ENCODE results near the gene DUSP22.
"Not testable (repeated sequence)": the region's sequence is repeated elsewhere in the genome, so short reads cannot be mapped to it uniquely, and the experiment has no call there.

The DUSP22 gene

GRCh38 chr6:280775-281468 is 11.4 kb upstream of the DUSP22 start:
- DNase-seq, result no peak

GRCh38 chr6:281469-282103 is 10.7 kb upstream of the DUSP22 start:
- no peak for DNase-seq

- DNase-seq, result no peak
These were observed 10.0 kb upstream of the DUSP22 start for GRCh38 chr6:282177-282866.

GRCh38 chr6:282867-283416 is 9.3 kb upstream of the DUSP22 start:
- no peak for DNase-seq

GRCh38 chr6:284486-284885 is 7.8 kb upstream of the DUSP22 start:
- DNase-seq, result no peak

GRCh38 chr6:285030-285771 is 7.1 kb upstream of the DUSP22 start:
- DNase-seq, result no peak

GRCh38 chr6:285902-286301 is 6.4 kb upstream of the DUSP22 start:
- DNase-seq, result not testable (repeated sequence)

- no peak for DNase-seq
These were observed 5.4 kb upstream of the DUSP22 start for GRCh38 chr6:286681-287488.

GRCh38 chr6:287489-287860 is 4.8 kb upstream of the DUSP22 start:
- no peak for DNase-seq

GRCh38 chr6:288866-289265 is 3.4 kb upstream of the DUSP22 start:
- no peak for DNase-seq

GRCh38 chr6:290111-290922 is 2.0 kb upstream of the DUSP22 start:
- DNase-seq, result no peak

GRCh38 chr6:291204-291696 is 1.0 kb upstream of the DUSP22 start:
- no peak for DNase-seq

- peak; percentile 29 for DNase-seq
These were observed 362 bp downstream of the DUSP22 start for GRCh38 chr6:292506-293192.

- no peak for DNase-seq
These were observed 1.2 kb downstream of the DUSP22 start for GRCh38 chr6:293193-294174.

- DNase-seq, result no peak
These were observed 2.6 kb downstream of the DUSP22 start for GRCh38 chr6:294656-295565.

GRCh38 chr6:296151-297122 is 4.2 kb downstream of the DUSP22 start:
- DNase-seq, result no peak

Measured in fibroblast of skin of scalp (primary cell).